Effector CD4-positive, alpha-beta T cell (primary cell): Measurements from ENCODE around the gene ABCA10.
"Not testable (repeated sequence)": the region's sequence is repeated elsewhere in the genome, so short reads cannot be mapped to it uniquely, and the experiment has no call there.

Source experiments
- DNase-seq: peaks from one replicate; pipeline ENCODE4 v3.0.0-alpha.2; 2020
- total RNA-seq: gene quantifications from one replicate; lab custom pipeline; 2026; lab: John Stamatoyannopoulos, UW

The ABCA10 gene, protein sequence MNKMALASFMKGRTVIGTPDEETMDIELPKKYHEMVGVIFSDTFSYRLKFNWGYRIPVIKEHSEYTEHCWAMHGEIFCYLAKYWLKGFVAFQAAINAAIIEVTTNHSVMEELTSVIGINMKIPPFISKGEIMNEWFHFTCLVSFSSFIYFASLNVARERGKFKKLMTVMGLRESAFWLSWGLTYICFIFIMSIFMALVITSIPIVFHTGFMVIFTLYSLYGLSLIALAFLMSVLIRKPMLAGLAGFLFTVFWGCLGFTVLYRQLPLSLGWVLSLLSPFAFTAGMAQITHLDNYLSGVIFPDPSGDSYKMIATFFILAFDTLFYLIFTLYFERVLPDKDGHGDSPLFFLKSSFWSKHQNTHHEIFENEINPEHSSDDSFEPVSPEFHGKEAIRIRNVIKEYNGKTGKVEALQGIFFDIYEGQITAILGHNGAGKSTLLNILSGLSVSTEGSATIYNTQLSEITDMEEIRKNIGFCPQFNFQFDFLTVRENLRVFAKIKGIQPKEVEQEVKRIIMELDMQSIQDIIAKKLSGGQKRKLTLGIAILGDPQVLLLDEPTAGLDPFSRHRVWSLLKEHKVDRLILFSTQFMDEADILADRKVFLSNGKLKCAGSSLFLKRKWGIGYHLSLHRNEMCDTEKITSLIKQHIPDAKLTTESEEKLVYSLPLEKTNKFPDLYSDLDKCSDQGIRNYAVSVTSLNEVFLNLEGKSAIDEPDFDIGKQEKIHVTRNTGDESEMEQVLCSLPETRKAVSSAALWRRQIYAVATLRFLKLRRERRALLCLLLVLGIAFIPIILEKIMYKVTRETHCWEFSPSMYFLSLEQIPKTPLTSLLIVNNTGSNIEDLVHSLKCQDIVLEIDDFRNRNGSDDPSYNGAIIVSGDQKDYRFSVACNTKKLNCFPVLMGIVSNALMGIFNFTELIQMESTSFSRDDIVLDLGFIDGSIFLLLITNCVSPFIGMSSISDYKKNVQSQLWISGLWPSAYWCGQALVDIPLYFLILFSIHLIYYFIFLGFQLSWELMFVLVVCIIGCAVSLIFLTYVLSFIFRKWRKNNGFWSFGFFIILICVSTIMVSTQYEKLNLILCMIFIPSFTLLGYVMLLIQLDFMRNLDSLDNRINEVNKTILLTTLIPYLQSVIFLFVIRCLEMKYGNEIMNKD (N-terminal part only)
- total RNA-seq: 2.3 reads per million, percentile 5 among the genes with 10 or more reads in this experiment

- DNase-seq: no peak
Observed at GRCh38 chr17:69228576-69228975, at the start of gene ABCA10. TSS of gene ABCA10 (minus strand) at chr17:69228824. CDS start at chr17:69225358, 3,466 bp downstream.

GRCh38 chr17:69276279-69276678 lies 47.7 kb upstream of the ABCA10 start:
- not testable (repeated sequence) for DNase-seq

- no peak for DNase-seq
Observed at GRCh38 chr17:69275751-69276150, 47.1 kb upstream of the ABCA10 start.

DNA sequence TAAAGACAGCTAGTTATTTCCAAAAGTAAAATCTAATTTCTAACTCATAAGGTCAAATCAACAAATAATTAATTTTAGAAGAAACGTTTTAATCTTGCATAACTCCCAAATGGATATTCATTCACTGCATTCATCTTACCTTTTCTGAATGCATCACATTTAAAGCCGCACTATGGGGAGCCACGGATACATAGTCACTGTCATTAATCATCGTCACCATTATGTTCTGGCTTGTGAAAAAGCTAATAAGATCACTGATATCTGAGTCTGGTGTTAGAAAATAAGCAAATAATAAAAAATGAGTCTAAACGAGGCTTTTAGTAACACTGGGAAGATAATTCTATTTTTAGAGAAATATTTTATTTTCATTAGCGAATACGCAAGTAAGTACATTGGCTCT lies 42.4 kb upstream of the ABCA10 start:
- DNase-seq: no peak

- DNase-seq: no peak
Observed at GRCh38 chr17:69269131-69269998, 40.7 kb upstream of the ABCA10 start.

GRCh38 chr17:69268543-69269014 lies 40.0 kb upstream of the ABCA10 start:
- DNase-seq: no peak

- DNase-seq: no peak
Observed at GRCh38 chr17:69267219-69267618, 38.6 kb upstream of the ABCA10 start.

DNA sequence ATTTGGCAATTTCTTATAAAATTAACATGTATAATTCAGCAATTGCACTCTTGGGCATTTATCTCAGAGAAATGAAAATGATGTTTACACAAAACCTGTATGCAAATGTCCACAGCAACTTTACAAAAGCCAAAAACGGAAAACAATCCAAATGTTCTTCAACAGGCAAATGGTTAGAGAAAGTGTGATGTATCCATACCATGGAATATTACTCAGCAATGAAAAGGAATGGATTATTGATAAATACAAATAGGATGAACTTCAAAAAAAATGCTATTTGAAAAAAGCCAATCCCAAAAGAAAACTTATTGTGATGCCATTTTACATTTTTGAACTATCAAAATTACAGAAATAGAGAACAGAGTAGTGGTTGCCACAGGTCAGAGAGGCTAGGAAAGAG lies 37.2 kb upstream of the ABCA10 start:
- no peak for DNase-seq

DNA sequence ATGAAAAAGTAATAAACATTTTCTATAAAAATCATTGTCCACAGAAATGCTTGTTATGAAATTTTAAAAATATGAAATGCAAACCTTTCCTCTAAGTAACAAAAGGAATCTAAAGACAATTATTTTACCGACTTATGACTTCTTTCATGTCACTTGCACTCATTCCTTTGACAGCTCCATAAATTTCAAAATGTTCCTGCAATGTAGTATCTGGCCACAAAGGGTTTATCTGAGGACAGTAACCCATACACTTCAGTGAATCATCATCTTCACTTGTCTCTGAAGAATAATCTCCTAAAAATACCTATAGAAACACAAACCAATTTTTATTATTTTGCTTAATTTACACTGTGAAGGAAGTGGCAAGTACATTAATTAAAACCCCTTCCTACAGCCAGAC lies 25.6 kb upstream of the ABCA10 start:
- no peak for DNase-seq

GRCh38 chr17:69250641-69251040 lies 22.0 kb upstream of the ABCA10 start:
- DNase-seq: no peak

- no peak for DNase-seq
Observed at GRCh38 chr17:69246726-69247375, 18.2 kb upstream of the ABCA10 start.

DNA sequence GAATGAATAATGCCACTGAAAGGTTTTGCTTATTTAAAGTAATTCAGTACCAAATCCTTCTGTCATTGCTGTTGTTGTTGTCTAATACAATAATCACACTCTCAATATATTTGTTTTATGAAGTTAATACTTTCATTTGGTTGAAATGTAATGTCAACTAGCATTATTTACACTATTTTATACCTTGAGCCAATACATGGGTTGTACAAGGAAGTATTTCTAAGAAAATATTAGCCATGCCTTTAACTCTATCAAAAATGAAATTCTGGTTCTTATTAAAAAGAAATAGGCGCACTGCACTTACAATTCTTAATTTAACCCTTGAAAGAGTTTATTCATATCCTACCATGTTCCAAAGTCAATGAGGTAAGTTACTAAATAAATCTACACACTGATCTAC lies 17.6 kb upstream of the ABCA10 start:
- no peak for DNase-seq

GRCh38 chr17:69245617-69246016 lies 17.0 kb upstream of the ABCA10 start:
- DNase-seq: no peak

- DNase-seq: no peak
Observed at GRCh38 chr17:69239611-69240600, 11.3 kb upstream of the ABCA10 start.

DNA sequence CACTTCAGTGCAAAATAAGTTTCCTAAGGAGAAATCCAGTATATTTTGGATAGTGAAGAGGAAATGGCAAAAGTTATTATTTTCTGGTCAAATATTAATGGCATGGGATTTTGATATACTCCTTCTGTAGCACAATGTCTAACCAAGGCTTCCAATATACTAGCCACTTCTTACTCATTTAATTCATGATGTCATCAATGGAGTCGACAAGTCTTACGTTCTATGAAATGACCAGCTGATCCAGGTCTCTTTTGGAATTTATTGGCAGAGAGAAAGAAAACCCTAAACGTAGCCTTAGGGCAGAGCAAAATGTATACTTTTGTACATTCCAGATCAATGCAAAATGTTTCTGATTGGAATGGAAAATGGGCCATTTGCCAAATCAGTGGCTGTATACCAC lies 8.3 kb upstream of the ABCA10 start:
- DNase-seq: no peak

GRCh38 chr17:69236464-69236863 lies 7.8 kb upstream of the ABCA10 start:
- no peak for DNase-seq

GRCh38 chr17:69235338-69236058 lies 6.9 kb upstream of the ABCA10 start:
- DNase-seq: peak; percentile 30

DNA sequence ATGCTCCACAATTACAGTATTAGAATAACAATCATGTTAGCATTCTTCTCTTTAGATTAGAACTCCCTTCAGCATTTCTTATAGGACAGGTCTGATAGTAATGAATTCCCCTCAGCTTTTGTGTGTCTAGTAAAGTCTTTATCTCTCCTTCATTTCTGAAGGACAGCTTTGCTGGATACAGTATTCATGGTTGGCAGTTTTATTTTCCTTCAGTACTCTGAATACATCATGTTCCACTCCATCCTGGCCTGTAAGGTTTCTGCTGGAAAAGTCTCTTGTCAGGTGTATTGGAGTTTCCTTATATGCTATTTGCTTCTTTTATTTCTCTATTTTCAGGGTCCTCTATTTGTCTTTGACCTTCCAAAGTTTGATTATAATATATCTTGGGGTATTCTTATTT lies 4.0 kb upstream of the ABCA10 start:
- no peak for DNase-seq

DNA sequence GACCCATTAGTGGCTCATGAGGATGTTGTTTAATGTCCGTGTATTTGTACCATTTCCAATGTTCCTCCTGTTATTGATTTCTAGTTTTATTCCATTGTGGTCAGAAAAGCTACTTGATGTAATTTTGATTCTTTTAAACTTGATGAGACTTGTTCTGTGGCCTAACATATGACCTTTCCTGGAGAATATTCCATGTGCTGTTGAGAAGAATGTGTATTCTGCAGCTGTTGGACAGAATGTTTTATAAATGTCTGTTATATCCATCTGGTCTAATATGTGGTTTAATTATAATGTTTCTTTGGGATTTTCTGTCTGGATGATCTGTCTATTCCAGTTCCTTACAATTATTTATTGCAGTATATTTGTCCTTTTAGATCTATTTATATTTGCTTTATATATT lies 2.9 kb upstream of the ABCA10 start:
- DNase-seq: no peak
